ENCODE measurements around the gene TUBB4B.

TUBB4B gene

GRCh38 chr9:137276473-137277328 lies 35.6 kb downstream of the TUBB4B start:
- no peak overlapping the region for H3K27ac ChIP-seq
- no peak overlapping the region for H2AFZ ChIP-seq (ENCODE audit: low read depth)
- no peak overlapping the region for H3K4me3 ChIP-seq (IDR thresholded peaks at IDR 0.05; ENCODE audit: insufficient read depth, low read depth, low read length)
- H3K9ac ChIP-seq, result no peak overlapping the region
- no peaks in the 10 kb centered on the region for H3K36me3 ChIP-seq (ENCODE audit: insufficient read depth)
- H4K20me1 ChIP-seq (ENCODE audit: insufficient read depth), result no peaks in the 10 kb centered on the region
- no peak overlapping the region for H3K4me2 ChIP-seq
- no peaks in the 10 kb centered on the region for H3K79me2 ChIP-seq (ENCODE audit: insufficient read depth, low read depth)
- no peak for TF ChIP-seq CTCF (conservative IDR thresholded peaks at IDR 0.05; ENCODE audit: low read depth, low read length)
- H3K27me3 ChIP-seq (ENCODE audit: insufficient read depth, low read depth), result no peaks in the 10 kb centered on the region
- peaks cover 5% of the 10 kb centered on the region for H3K4me1 ChIP-seq (ENCODE audit: low read depth, poor library complexity, severe bottlenecking)

- H3K9ac ChIP-seq, result no peak within 1 kb of the TSS
- H4K20me1 ChIP-seq (ENCODE audit: insufficient read depth), result no peaks in the 10 kb centered on the region
- no peak within 1 kb of the TSS for H3K4me2 ChIP-seq
- H3K4me3 ChIP-seq (IDR thresholded peaks at IDR 0.05; ENCODE audit: insufficient read depth, low read depth, low read length), result no peak within 1 kb of the TSS
- no peaks in the 10 kb centered on the region for H3K36me3 ChIP-seq (ENCODE audit: insufficient read depth)
- no peak within 1 kb of the TSS for H3K27ac ChIP-seq
- 0 out of 2 replicates have a peak, but pooled peaks cover 3% of the 10 kb centered on the region for H3K27me3 ChIP-seq (ENCODE audit: insufficient read depth, low read depth)
- TF ChIP-seq CTCF (conservative IDR thresholded peaks at IDR 0.05; ENCODE audit: low read depth, low read length), result no peak
- no peaks in the 10 kb centered on the region for H3K79me2 ChIP-seq (ENCODE audit: insufficient read depth, low read depth)
- H3K4me1 ChIP-seq (ENCODE audit: low read depth, poor library complexity, severe bottlenecking), result no peaks in the 10 kb centered on the region
- no peak within 1 kb of the TSS for H2AFZ ChIP-seq (ENCODE audit: low read depth)
Measured at GRCh38 chr9:137277329-137278041, 36.4 kb downstream of the TUBB4B start, which contains the start of gene TOR4A. TOR4A (plus strand) TSS chr9:137277726; CDS start chr9:137278690, 964 bp downstream.

GRCh38 chr9:137278061-137278701 lies 37.1 kb downstream of the TUBB4B start:
- no peak overlapping the region for H2AFZ ChIP-seq (ENCODE audit: low read depth)
- no peaks in the 10 kb centered on the region for H4K20me1 ChIP-seq (ENCODE audit: insufficient read depth)
- no peak overlapping the region for H3K9ac ChIP-seq
- H3K4me1 ChIP-seq (ENCODE audit: low read depth, poor library complexity, severe bottlenecking), result no peaks in the 10 kb centered on the region
- no peak overlapping the region for H3K4me3 ChIP-seq (IDR thresholded peaks at IDR 0.05; ENCODE audit: insufficient read depth, low read depth, low read length)
- H3K4me2 ChIP-seq, result no peak overlapping the region
- H3K27ac ChIP-seq, result no peak overlapping the region
- H3K79me2 ChIP-seq (ENCODE audit: insufficient read depth, low read depth), result no peaks in the 10 kb centered on the region
- H3K36me3 ChIP-seq (ENCODE audit: insufficient read depth), result no peaks in the 10 kb centered on the region
- H3K27me3 ChIP-seq (ENCODE audit: insufficient read depth, low read depth), result 0 out of 2 replicates have a peak, but pooled peaks cover 5% of the 10 kb centered on the region
- TF ChIP-seq CTCF (conservative IDR thresholded peaks at IDR 0.05; ENCODE audit: low read depth, low read length), result no peak

All from KMS-11 (cell line).